HG03469 (cell line): ENCODE results near the gene METTL25.

Experiments used
- ATAC-seq: cut with Tn5 transposase; IDR thresholded peaks from one replicate; pipeline ENCODE4 v1.9.1; 2021; ENCODE audit warnings: mild to moderate bottlenecking, moderate library complexity, moderate number of reproducible peaks; ENCODE audit not compliant: unreplicated experiment

METTL25 gene

GRCh38 chr12:82406651-82407050, 48.3 kb downstream of the METTL25 start:
- ATAC-seq: no peak

- no peak for ATAC-seq
Observed at GRCh38 chr12:82407481-82407880, 49.2 kb downstream of the METTL25 start.

- ATAC-seq: no peak
Observed at GRCh38 chr12:82408844-82409243, 50.5 kb downstream of the METTL25 start.

GRCh38 chr12:82411546-82412230, 53.4 kb downstream of the METTL25 start:
- no peak for ATAC-seq

- ATAC-seq: no peak
Observed at GRCh38 chr12:82412246-82412645, 53.9 kb downstream of the METTL25 start.

- ATAC-seq: no peak
Observed at GRCh38 chr12:82414044-82414443, 55.7 kb downstream of the METTL25 start.

- no peak for ATAC-seq
Observed at GRCh38 chr12:82414926-82415325, 56.6 kb downstream of the METTL25 start.

GRCh38 chr12:82415402-82415801, 57.1 kb downstream of the METTL25 start:
- ATAC-seq: no peak

- ATAC-seq: no peak
Observed at GRCh38 chr12:82425241-82425640, 66.9 kb downstream of the METTL25 start.

- no peak for ATAC-seq
Observed at GRCh38 chr12:82426081-82426480, 67.8 kb downstream of the METTL25 start.

- ATAC-seq: no peak
Observed at GRCh38 chr12:82426586-82426985, 68.3 kb downstream of the METTL25 start.

- ATAC-seq: no peak
Observed at GRCh38 chr12:82430541-82431145, 72.3 kb downstream of the METTL25 start.

GRCh38 chr12:82434392-82434911, 76.1 kb downstream of the METTL25 start:
- no peak for ATAC-seq

GRCh38 chr12:82436354-82436753, 78.0 kb downstream of the METTL25 start:
- no peak for ATAC-seq

- ATAC-seq: no peak
Observed at GRCh38 chr12:82437744-82438143, 79.4 kb downstream of the METTL25 start.

- ATAC-seq: no peak
Observed at GRCh38 chr12:82438356-82438755, 80.0 kb downstream of the METTL25 start.

- no peak for ATAC-seq
Observed at GRCh38 chr12:82440885-82441284, 82.6 kb downstream of the METTL25 start.

- no peak for ATAC-seq
Observed at GRCh38 chr12:82448911-82449578, 90.7 kb downstream of the METTL25 start.

- ATAC-seq: no peak
Observed at GRCh38 chr12:82456633-82457032, 98.3 kb downstream of the METTL25 start.

GRCh38 chr12:82458101-82458500, 99.8 kb downstream of the METTL25 start:
- no peak for ATAC-seq

GRCh38 chr12:82461393-82461792, 103.1 kb downstream of the METTL25 start:
- ATAC-seq: no peak

GRCh38 chr12:82461836-82462235, 103.5 kb downstream of the METTL25 start:
- ATAC-seq: peak; percentile 46
